GM21423 (cell line): ENCODE results near the gene BIN2.
"Not testable (repeated sequence)": the region's sequence is repeated elsewhere in the genome, so short reads cannot be mapped to it uniquely, and the experiment has no call there.

ENCODE experiments used
- ATAC-seq: cut with Tn5 transposase; IDR thresholded peaks from one replicate; pipeline ENCODE4 v1.9.1; 2021; ENCODE audit warnings: mild to moderate bottlenecking, moderate library complexity; ENCODE audit not compliant: unreplicated experiment

Gene BIN2

DNA sequence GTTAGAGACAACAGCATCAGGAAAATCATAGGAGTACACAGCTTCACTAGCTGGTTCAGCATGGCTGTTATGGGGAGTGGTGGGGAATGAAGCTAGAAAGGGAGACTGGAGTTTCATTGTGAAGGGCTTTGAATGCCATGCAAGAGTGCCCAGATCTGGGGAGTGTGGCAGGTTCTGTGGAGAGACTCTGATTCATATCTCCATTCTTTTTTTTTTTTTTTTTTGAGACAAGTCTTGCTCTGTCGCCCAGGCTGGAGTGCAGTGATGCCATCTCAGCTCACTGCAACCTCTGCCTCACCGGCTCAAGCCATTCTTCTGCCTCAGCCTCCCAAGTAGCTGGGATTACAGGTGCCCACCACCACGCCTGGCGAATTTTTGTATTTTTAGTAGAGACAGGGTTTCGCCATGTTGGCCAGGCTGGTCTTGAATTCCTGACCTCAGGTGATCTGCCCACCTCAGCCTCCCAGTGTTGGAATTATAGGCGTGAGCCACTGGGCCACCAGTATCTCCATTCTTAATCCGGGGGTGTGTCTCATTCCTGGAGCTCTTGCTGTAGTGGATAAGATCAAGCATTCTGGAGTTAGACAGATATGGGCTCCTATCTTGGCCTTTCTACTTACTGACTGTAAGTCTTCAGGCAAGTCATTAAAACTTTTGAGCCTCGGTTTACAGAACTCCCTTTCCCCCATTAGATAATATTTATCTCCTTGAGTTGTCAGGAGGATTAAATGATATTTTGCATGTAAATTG lies 5.7 kb downstream of the BIN2 start:
- not testable (repeated sequence) for ATAC-seq

DNA sequence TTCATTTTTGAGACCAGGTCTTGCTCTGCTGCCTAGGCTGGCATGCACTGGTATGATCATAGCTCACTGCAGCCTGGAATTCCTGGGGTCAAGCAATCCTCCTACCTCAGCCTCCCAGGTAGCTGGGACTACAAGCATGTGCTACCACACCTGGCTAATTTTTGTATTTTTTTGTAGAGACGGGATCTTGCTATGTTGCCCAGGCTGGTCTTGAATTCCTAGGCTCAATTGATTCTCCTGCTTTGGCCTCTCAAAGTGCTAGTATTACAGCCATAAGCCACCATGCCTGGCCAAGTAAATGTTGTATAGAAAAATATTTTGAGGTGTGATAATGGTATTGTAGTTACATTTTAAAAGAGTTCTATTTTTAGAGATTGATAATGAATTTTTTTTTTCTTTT lies 12.6 kb downstream of the BIN2 start:
- ATAC-seq = no peak

DNA sequence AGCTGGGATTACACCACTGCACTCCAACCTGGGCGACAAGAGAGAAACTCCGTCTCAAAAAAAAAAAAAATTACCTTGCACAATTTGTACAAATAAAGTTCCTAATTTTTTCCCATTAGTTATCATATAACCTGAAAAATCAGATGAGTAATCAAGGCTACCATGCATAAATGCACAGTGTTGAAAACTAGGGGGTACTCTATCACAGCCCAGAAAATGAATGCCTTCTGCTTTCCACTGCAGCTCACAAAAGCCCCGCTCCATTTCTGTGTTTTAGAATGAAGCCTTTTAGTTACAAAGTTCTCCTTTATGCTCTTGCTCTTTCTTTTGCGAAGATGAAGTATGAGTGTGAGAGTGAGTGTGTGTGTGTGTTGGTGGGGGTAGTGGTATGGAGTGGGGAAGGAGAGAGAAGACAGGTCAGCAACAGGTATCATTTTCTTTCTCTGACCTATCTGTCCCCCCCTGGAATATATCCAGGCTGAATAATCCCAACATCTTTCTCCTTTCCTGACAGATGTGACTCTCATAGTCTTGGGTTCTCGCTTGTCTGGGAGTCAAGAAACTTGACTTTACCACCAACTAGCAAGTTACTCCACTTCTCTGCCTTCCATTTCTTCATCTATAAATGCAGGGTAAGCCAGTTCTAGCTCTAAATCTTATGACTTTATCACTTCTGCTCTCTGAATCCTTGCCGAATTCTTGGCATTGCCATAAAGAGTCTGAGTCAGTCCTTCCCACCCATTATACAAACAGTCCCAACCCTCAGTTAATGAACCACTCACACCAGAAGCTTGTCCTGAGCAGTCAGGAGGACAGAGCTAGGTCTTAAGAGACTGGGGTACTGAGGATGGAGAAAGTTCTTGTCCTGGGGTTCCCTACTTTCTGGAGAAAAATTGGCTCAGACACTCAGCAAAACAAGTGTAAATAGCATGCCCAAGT lies 16.1 kb downstream of the BIN2 start:
- ATAC-seq = no peak

DNA sequence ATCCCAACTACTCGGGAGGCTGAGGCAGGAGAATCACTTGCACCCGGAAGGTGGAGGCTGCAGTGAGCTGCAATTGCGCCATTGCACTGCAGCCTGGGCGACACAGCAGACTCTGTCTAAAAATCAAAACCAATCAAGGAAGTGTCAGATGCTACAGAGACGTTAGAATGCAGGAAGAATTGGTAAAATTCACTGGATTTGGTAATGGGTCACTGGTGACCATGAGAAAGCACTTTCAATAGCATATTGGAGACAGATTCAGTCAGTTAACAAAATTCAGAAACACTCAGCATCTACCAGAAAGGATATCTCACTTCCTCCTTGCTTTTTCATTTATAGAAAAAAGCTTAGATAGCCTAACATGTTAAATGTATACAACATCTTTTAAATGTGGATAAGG lies 17.5 kb downstream of the BIN2 start:
- ATAC-seq = no peak

DNA sequence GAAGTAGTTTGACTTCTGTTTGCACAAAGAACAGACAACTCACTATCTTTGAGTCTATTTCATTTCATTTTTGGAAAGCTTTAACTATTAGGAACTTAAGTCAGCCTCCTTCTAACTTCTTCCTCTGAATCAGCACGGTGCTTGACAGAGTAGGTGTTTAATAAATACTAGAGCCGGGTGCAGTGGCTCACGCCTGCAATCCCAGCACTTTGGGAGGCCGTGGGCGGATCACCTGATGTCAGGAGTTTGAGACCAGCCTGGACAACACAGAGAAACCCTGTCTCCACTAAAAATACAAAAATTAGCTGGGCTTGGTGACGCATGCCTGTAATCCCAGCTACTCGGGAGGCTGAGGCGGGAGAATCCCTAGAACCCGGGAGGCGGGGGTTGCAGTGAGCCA lies 23.2 kb downstream of the BIN2 start:
- ATAC-seq = not testable (repeated sequence)

DNA sequence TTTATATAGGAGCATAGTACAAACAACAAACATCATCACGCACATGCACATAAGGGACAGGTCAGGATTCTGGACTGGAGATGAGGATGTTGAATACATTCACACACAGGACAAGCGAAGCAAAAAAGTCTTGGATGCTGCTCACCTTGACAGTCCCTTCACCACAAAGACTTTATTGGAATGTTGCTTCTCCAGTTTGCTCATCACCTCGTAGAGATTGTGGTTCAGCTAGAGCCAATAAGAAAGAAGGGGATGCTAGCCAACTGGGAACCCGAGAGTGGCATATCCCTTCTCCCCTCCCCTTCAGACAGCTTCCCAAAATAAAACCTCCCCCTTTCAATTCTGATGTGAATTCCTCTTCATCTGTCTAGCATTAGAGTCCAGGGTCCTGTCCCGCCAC lies 28.3 kb downstream of the BIN2 start:
- no peak for ATAC-seq

DNA sequence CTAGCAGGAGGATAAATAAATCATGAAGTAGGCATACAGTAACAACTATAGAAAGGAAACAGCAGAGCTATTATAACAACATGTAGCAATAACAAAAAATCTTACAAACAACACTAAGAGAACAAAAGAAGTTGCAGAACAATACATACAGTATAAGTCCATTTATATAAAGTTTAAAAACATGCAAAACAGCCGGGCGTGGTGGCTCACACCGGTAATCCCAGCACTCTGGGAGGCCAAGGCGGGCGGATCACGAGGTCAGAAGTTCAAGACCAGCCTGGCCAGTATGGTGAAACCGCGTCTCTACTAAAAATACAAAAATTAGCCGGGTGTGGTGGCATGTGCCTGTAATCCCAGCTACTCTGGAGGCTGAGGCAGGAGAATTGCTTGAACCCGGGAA lies 29.9 kb downstream of the BIN2 start:
- not testable (repeated sequence) for ATAC-seq

DNA sequence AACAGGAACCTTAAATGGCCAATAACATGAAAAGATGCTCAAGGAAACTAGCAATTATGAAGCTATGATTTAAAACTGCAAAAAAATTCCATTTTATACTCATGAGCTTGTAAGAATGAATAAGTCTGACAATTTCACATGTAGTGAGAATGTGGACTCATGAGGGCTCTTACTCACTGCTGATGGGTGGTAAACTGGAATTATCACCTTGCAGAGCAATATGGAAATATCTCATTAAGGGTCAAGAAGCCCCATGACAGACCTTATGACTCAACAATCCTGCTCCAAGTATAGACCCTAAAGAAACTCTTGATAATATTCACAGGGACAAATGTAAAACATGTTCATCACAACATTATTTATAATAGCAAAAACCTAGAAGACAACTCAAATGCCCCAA lies 30.3 kb downstream of the BIN2 start:
- ATAC-seq = no peak

DNA sequence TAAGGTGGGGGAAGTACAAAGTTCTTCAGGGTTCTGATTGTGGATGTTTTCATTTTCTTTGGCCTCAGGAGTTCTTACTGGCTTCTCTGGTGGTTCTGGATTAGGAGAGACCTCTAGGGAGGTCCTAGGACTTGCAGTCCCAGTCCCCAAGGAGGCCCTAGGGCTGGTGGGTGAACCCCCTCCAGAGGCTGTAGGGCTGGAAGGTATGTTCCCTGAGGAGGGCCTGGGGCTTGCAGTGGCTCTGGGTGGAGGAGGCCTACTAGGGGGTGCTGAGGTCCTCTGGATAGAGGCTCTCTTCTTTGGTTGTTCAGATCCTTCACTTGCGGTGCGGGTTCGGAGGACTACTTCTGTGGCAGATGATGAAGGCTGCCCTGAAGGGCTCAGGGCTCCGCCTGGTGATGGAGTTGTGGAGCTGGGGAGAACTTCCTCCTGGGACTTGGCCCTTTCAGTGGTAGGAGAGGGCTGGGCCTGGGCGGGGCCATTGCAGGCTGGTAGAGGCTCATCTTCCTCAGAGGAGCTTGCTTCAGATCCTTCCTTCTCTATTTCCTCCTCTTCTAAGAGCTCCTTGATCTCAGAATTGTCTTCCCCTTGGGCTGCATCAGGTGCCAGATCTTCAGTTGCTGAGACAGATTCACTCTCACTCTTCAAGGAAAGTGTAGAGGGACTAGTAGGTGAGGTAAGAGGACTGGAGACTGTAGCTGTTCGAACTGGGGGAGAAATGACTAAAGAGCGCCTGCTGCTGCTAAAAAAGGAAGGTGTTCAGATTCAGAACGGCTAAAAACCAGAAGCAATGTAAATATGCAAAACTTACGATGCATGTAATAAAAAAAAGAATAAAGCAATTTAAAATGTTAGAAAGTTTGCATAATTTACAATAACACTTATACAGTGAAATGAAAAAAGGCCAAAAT lies 32.1 kb downstream of the BIN2 start:
- not testable (repeated sequence) for ATAC-seq

DNA sequence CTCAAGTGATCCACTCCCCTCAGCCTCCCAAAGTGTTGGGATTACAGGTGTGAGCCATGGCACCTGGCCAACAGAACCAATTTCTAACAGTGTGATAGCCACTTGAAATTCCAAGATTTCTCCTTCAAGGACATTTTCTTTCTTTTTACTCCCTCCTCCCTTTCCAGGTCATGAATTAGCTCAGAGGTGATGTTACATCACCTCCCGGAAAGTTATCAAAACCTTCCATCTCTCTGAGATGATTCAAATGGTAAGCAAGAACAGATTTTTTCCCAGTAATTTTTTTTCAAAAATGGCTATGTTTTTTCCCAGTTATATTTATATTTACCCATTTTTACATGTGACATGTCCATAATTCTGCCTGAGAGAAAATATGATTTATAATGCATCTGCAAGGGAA lies 38.1 kb downstream of the BIN2 start:
- ATAC-seq = no peak

DNA sequence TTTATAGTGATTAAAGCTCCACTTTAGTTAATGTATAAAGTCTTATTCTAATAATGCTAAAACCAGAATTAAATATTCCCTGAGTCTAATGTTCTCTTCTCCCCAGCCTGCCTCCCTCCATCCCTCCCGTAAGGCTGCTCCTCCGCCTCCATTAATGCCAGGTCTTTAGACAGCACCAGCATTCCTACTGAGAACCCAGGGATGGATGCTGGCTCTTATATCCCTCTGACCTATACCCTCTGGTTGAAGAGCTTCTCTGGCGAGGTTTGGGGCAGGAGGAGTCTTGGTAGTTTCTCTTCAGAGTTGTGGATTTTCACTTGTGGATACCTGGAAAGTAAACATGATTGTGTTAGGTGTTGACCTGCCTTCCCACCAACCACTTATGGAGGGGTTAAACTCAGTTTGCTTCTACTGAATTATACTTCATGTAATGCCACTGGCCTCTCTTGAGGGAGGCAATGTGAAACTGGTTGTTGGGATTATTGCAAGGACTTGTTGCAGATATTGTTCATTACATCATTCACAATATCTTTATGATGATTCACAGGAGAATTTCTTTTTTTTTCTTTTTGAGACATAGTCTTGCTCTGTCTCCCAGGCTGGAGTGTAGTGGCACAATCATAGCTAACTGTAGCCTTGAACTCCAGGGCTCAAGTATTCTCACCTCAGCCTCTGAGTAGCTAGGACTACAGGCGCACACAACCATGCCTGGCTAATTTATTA lies 42.6 kb downstream of the BIN2 start:
- ATAC-seq = no peak

DNA sequence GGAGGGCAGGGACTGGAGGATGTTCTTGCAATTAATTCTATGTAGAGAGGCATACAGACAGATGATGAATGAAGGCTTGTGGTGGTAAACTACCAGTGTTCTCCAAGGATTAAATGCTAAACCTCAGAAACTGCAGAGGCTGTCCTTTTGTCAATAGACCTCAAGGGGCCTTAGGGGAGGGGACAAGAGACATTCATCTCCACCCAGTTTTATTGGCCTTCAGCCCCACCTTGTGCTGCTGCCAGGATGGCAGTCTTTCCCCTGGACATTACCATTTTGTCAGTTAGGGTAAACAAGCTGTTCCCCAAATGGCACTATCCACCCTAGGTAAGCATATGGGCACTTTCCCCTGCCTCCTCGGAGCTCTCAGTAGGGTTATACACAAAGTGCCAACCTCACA lies 48.9 kb downstream of the BIN2 start:
- ATAC-seq = no peak

DNA sequence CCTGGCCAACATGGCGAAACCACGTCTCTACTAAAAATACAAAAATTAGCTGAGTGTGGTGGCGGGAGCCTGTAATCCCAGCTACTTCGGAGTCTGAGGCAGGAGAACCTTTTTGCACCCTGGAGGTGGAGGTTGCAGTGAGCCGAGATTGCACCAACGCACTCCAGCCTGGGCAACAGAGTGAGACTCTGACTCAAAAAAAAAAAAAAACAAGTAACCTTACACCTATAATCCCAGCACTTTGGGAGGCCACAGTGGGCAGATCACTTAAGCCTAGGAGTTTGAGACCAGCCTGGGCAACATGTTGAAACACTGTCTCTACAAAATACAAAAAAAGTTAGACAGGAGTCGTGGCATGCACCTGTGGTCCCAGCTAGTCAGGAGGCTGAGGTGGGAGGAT lies 51.2 kb downstream of the BIN2 start:
- not testable (repeated sequence) for ATAC-seq

DNA sequence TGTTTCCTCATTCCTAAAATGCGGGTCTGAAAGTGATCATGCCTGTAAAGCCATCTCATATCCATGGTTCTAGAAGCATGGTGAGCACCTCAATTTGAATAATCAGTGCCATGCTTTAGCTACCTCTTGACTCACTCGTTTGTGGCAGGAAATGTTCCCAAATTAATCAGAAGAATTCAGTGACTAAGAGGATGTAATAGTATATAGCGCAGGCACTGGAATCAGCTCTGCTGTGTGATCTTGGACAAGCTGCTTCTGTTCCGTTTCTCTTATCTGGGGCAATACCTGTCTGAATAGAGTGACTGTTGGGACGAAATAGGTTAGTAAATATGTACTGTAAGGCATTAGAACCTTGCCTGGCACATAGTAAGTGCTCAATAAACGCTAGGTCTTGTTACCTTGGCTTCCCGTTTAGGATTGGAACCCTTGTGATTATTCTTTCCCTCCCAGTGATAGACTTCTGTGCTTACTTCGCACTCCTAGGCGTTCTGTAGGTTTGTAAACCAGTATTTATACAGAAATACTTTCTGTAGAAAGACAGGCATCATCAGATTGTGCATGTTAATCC lies 52.9 kb downstream of the BIN2 start:
- no peak for ATAC-seq

DNA sequence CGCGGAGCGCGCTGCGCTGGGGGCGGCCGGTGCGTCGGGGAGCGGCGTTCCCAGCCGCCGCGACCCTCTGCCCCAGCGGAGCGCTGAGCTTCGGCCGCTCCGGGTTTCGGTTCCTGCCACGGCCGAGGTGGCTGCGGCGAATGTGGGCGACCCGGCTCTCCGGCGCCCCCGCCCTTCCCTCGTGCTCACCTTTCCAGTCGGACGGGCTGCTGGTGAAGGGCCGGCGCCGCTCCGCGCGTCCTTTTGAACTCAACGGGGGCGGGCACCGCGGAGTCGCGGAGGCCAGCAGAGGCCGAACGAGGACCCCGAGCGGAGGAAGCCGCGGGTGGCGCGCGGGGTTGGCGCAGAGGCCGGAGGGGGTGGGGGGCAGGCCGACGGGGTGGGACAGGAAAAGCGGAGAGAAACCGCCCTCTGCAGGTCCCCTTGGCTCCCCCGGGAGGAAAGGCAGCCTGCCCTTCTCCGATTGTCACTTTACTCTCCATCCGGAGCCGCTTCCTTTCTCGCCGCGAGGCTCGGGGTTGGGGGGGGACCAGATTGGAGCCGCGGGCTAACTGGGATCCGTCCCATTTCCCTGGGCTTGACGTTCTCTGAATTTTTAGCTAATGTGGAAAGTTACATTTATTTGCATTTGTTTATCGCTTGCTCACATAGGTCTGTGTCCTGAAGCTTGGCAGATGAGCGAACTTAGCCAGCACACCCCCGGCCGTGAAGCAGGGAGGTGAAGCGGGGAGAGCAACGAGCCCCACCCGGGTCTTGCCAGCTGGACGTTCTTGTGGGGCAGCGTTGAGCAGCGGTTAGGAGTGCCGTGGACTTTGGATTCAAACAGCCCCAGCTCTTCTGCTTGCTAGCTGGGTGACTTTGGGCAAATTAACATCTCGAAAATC lies 53.7 kb downstream of the BIN2 start, which contains the start of gene SMAGP:
Gene SMAGP, minus strand, starts transcription at position 349 of the 884 bp plus-strand sequence. CDS start 1,137 bp downstream, outside the sequence.
- ATAC-seq = peak; percentile 72

DNA sequence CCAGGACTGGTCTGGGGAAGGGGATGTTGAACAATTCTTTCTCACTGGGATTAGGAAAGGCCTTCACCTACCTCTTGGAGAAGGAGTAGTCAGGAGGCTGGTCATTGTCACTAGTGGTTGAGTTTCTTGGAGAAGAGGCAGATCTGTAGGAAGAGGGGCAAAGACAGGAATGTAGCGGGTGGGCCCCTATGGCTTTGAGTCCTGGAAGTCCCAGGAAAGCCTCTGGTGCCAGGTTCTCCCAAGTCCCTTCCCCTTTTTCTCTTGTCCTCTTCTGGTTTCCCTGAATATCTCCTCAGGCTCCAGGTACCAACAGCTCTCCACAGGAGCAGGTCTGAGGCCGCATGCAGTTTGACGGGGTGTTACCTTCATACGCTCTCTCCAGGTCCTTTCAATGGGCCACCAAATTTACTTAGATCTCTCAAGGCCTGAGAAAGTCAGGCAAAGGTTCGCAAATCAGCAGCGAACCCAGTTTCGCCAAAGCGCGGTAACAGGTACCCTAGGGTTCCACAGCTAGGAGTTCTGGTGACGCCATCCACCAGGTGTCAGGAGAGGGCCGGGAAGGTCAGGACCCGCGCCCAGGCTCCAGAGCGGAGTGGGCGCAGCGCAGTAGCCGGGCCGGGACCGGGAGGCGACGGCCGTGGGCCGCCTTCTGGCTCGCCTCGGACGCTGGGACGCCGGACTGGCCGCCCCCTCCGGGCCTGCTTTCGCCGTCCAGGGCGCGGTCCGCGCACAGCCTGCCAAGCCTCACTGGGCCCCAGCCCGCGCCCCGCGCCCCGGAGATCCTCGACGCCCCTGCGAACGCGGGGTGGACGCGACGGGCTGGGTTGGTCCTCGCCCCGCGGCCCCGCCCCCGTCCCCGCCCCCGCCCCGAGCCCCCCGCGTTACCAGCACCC lies 54.6 kb downstream of the BIN2 start:
- ATAC-seq = peak; percentile 26

DNA sequence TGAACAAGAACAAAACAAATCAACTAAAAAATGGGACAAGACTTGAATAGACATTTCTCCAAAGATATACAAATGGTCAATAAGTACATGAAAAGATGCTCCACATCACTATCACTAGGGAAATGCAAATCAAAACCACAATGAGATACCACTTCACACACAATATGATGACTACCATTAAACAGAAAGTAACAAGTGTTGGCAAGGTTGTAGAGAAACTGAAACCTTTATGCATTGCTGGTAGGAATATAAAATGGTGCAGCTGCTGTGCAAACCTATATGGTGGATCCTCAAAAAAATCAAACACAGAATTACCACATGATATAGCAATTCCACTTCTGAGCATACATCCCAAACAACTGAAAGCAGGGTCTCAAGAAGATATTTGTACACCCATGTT lies 59.0 kb downstream of the BIN2 start:
- ATAC-seq = no peak

DNA sequence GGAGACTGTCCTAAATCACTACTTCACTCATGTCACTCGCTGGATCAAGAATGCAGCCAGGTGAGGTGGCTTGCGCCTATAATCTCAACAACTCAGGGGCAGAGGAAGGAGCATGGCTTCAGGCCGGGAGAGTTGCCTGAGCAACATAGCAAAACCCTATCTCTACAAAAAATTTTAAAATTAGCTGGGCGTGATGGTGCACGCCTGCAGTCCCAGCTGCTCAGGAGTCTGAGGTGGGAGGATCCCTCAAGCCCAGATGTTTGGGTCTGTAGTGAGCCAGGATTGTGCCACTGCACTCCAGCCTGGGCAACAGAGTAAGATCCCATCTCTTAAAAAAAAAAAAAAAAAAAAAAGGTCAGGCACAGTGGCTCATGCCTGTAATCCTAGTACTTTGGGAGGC lies 59.7 kb downstream of the BIN2 start:
- no peak for ATAC-seq
